SU-DHL-6 (cell line): ENCODE data around the gene DHPS.
A peak's percentile ranks its signal among the peaks of the same experiment; 100 is the strongest.

Source experiments
- H2AFZ ChIP-seq: fragments of 200-600 bp; sonication (generic); 2 replicates; pipeline ENCODE4 v1.6.1; 2014; ENCODE audit warnings: low read depth, mild to moderate bottlenecking, moderate library complexity, mixed read lengths, antibody characterized with exemption, low read length; ENCODE audit not compliant: severe bottlenecking
- H3F3A ChIP-seq: fragments of 200-600 bp; shearing (Covaris generic); 2 replicates; pipeline ENCODE4 v1.6.0; 2016; ENCODE audit warnings: antibody characterized with exemption, mild to moderate bottlenecking; ENCODE audit not compliant: insufficient read depth
- H3K27ac ChIP-seq: fragments of 200-600 bp; sonication (generic); 2 replicates; pipeline ENCODE4 v1.5.1; 2016; ENCODE audit warnings: low read depth, mild to moderate bottlenecking, low read length, moderate library complexity, mixed read lengths
- H3K27me3 ChIP-seq: fragments of 200-600 bp; sonication (generic), shearing (Covaris generic); 2 replicates; pipeline ENCODE4 v1.6.0; 2014; ENCODE audit warnings: mild to moderate bottlenecking, low read length
- H3K36me3 ChIP-seq: fragments of 200-600 bp; sonication (generic); 2 replicates; pipeline ENCODE4 v1.6.1; 2014; ENCODE audit warnings: mild to moderate bottlenecking, low read length, mixed read lengths
- H3K4me2 ChIP-seq: fragments of 300-600, 200-600 bp; shearing (Covaris generic), sonication (generic); 2 replicates; pipeline ENCODE4 v1.6.0; 2014; ENCODE audit warnings: low read length, low read depth, mild to moderate bottlenecking; ENCODE audit not compliant: poor library complexity, severe bottlenecking
- H3K4me3 ChIP-seq: fragments of 200-600 bp; sonication (generic); 2 replicates; pipeline ENCODE4 v1.5.1; 2014; ENCODE audit warnings: antibody characterized with exemption, low read length, mild to moderate bottlenecking, mixed read lengths; ENCODE audit not compliant: insufficient read depth, poor library complexity, severe bottlenecking
- H3K79me2 ChIP-seq: fragments of 200-600 bp; sonication (generic); 2 replicates; pipeline ENCODE4 v1.6.1; 2014; ENCODE audit warnings: mild to moderate bottlenecking, low read length, moderate library complexity; ENCODE audit not compliant: insufficient read depth
- H3K9ac ChIP-seq: fragments of 200-600 bp; sonication (generic); 2 replicates; pipeline ENCODE4 v1.7.0; 2014; ENCODE audit warnings: mild to moderate bottlenecking, low read length
- H3K9me2 ChIP-seq: fragments of 200-600 bp; sonication (generic); replicated peaks from 2 replicates; pipeline ENCODE4 v1.6.1; 2014; ENCODE audit warnings: low read length; ENCODE audit not compliant: insufficient read depth
- H3K9me3 ChIP-seq: fragments of 200-600 bp; sonication (generic); 2 replicates; pipeline ENCODE4 v1.6.1; 2014; ENCODE audit warnings: low read length, mixed read lengths; ENCODE audit not compliant: insufficient read depth
- H4K20me1 ChIP-seq: fragments of 200-600 bp; sonication (generic); 2 replicates; pipeline ENCODE4 v1.6.1; 2014; ENCODE audit warnings: low read depth, mild to moderate bottlenecking, antibody characterized with exemption, low read length, moderate library complexity, mixed read lengths
- EZH2phosphoT487 ChIP-seq: fragments of 200-600 bp; sonication (generic), shearing (Covaris generic); conservative IDR thresholded peaks from 2 replicates; pipeline ENCODE4 v1.6.1; 2018; ENCODE audit warnings: mild to moderate bottlenecking, antibody characterized with exemption, low read length, moderate library complexity, mixed read lengths
- TF ChIP-seq, protein P1 (sequence below): fragments of 200-600 bp; sonication (generic); IDR thresholded peaks from one replicate; pipeline ENCODE4 v1.5.1; 2017; ENCODE audit warnings: antibody characterized with exemption, mild to moderate bottlenecking, low read length, moderate library complexity; ENCODE audit not compliant: insufficient read depth, poor library complexity, severe bottlenecking

Gene DHPS

GRCh38 chr19:12666265-12667048 lies 15.2 kb downstream of the DHPS start, which contains the start of the genes MAN2B1 and WDR83:
MAN2B1 (minus strand) TSS chr19:12666742; CDS start chr19:12666701, 41 bp downstream.
WDR83 (plus strand) TSS chr19:12666807; CDS start chr19:12669791, 2,984 bp downstream.
- H3K4me3 ChIP-seq, result peak within 1 kb of the TSS; percentile 95
- peak within 1 kb of the TSS; percentile 55 for H2AFZ ChIP-seq
- peak within 1 kb of the TSS; percentile 82 for H3K27ac ChIP-seq
- H3K9me3 ChIP-seq, result no peaks in the 10 kb centered on the region
- H4K20me1 ChIP-seq, result no peaks in the 10 kb centered on the region
- H3K9me2 ChIP-seq, result no peaks in the 10 kb centered on the region
- TF ChIP-seq EZH2phosphoT487, result no peak
- TF ChIP-seq, protein P1, sequence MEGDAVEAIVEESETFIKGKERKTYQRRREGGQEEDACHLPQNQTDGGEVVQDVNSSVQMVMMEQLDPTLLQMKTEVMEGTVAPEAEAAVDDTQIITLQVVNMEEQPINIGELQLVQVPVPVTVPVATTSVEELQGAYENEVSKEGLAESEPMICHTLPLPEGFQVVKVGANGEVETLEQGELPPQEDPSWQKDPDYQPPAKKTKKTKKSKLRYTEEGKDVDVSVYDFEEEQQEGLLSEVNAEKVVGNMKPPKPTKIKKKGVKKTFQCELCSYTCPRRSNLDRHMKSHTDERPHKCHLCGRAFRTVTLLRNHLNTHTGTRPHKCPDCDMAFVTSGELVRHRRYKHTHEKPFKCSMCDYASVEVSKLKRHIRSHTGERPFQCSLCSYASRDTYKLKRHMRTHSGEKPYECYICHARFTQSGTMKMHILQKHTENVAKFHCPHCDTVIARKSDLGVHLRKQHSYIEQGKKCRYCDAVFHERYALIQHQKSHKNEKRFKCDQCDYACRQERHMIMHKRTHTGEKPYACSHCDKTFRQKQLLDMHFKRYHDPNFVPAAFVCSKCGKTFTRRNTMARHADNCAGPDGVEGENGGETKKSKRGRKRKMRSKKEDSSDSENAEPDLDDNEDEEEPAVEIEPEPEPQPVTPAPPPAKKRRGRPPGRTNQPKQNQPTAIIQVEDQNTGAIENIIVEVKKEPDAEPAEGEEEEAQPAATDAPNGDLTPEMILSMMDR, result no peak
- peaks cover 7% of the 10 kb centered on the region; the same call in 1 of the 2 replicates for H3F3A ChIP-seq
- H3K36me3 ChIP-seq, result no peaks in the 10 kb centered on the region; the same call in 1 of the 2 replicates
- peaks cover 46% of the 10 kb centered on the region for H3K79me2 ChIP-seq
- no peaks in the 10 kb centered on the region for H3K27me3 ChIP-seq
- peak within 1 kb of the TSS; percentile 90 for H3K9ac ChIP-seq
- peak within 1 kb of the TSS; percentile 66 for H3K4me2 ChIP-seq

DNA sequence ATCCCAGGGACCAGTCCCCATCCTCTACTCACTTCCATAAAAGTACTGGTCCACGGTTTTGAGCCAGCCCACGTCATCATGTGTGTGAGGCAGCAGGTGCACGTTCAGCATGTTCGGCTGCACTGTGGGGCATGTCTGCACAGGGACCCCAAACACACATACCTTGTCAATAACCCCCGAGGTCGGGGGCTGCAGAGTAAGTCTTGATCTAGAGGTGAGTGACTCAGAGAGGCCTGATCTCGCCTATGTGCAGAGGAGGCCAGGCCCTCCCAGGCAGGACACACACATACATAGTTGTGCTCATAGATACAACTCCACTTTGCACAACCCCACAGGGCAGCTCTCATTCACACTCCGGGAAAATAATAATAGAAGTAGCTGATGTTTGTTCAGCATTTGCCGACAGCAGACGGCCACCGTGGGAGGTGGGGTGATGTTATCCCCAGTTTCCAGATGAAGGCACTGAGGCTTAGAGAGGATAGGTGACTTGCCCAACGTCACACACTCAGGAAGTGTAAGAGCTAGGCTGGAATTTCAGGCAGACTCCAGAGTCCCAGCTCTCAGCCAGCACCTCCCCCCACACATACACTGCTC lies 15.9 kb downstream of the DHPS start:
- Histone ChIP-seq H3K4me2 (peak overlapping the region; percentile 66), H3K9me2 (no peaks in the 10 kb centered on the region), H3F3A (peaks cover 7% of the 10 kb centered on the region; the same call in 1 of the 2 replicates), H3K27me3 (no peaks in the 10 kb centered on the region), H2AFZ (no peak overlapping the region), H4K20me1 (no peaks in the 10 kb centered on the region), H3K27ac (peak overlapping the region; percentile 82), H3K36me3 (no peaks in the 10 kb centered on the region; the same call in 1 of the 2 replicates), H3K9me3 (no peaks in the 10 kb centered on the region), H3K79me2 (peaks cover 46% of the 10 kb centered on the region), H3K9ac (peak overlapping the region; percentile 90), H3K4me3 (peak overlapping the region; percentile 95)
- TF ChIP-seq, protein P1, result no peak
- no peak for TF ChIP-seq EZH2phosphoT487

- Histone ChIP-seq H3K36me3 (no peaks in the 10 kb centered on the region; the same call in 1 of the 2 replicates), H3K9me3 (no peaks in the 10 kb centered on the region), H3K4me3 (peak overlapping the region; percentile 95), H3K79me2 (peaks cover 41% of the 10 kb centered on the region), H3K27me3 (no peaks in the 10 kb centered on the region), H4K20me1 (no peaks in the 10 kb centered on the region), H3K27ac (peak overlapping the region; percentile 82), H3F3A (peaks cover 7% of the 10 kb centered on the region; the same call in 1 of the 2 replicates), H3K4me2 (peak overlapping the region; percentile 66), H3K9me2 (no peaks in the 10 kb centered on the region), H3K9ac (peak overlapping the region; percentile 90), H2AFZ (no peak overlapping the region)
- no peak for TF ChIP-seq EZH2phosphoT487
- TF ChIP-seq, protein P1, result no peak
Measured at GRCh38 chr19:12665281-12665573, 16.5 kb downstream of the DHPS start.
